ENCODE results near the gene CDC20.

DNA sequence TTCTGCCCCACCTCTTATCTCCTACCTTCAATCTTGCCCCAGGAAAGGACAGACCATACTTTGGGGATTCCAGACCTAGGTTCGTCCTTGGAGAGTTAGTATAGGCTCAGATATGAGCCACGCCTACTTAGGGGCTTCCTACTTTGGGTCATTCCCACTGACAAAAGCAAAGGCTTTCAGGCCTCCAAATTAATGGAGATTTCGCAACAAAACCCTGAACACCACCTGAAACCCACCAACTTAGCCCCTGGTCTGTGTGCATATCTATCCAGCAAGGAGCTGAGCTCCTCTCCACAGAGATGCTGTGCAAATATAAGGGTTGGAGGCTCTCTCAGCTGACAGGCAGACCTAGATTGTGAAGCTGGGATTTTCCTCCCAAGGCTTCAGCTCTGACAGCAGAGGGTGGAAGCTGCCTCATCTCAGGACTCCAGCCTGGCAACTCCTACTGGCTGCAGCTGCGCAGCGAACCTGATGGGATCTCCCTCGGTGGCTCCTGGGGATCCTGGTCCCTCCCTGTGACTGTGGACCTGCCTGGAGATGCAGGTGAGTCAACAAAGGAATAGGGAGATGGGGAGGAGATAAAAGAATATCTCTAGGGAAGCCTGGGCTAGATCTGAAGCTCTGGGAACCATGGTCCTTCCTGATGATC, 19.1 kb upstream of the CDC20 start:
- TF ChIP-seq, protein P1, sequence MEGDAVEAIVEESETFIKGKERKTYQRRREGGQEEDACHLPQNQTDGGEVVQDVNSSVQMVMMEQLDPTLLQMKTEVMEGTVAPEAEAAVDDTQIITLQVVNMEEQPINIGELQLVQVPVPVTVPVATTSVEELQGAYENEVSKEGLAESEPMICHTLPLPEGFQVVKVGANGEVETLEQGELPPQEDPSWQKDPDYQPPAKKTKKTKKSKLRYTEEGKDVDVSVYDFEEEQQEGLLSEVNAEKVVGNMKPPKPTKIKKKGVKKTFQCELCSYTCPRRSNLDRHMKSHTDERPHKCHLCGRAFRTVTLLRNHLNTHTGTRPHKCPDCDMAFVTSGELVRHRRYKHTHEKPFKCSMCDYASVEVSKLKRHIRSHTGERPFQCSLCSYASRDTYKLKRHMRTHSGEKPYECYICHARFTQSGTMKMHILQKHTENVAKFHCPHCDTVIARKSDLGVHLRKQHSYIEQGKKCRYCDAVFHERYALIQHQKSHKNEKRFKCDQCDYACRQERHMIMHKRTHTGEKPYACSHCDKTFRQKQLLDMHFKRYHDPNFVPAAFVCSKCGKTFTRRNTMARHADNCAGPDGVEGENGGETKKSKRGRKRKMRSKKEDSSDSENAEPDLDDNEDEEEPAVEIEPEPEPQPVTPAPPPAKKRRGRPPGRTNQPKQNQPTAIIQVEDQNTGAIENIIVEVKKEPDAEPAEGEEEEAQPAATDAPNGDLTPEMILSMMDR (IDR thresholded peaks at IDR 0.05), result no peak
- TF ChIP-seq SIN3A (IDR thresholded peaks at IDR 0.05; ENCODE audit: borderline replicate concordance, insufficient read depth, low read depth, low read length), result no peak
- no peak for TF ChIP-seq POLR2AphosphoS5 (IDR thresholded peaks at IDR 0.05; ENCODE audit: low read depth, low read length)

Measured in Panc1 (cell line).